T follicular helper cell (primary cell): Measurements from ENCODE around the gene TENM4.

Experiments
- DNase-seq: peaks from one replicate; pipeline ENCODE4 v3.0.0-alpha.2; 2020; ENCODE audit warnings: low read depth

Gene TENM4

GRCh38 chr11:78810559-78811009, 630.2 kb downstream of the TENM4 start:
- no peak for DNase-seq

DNA sequence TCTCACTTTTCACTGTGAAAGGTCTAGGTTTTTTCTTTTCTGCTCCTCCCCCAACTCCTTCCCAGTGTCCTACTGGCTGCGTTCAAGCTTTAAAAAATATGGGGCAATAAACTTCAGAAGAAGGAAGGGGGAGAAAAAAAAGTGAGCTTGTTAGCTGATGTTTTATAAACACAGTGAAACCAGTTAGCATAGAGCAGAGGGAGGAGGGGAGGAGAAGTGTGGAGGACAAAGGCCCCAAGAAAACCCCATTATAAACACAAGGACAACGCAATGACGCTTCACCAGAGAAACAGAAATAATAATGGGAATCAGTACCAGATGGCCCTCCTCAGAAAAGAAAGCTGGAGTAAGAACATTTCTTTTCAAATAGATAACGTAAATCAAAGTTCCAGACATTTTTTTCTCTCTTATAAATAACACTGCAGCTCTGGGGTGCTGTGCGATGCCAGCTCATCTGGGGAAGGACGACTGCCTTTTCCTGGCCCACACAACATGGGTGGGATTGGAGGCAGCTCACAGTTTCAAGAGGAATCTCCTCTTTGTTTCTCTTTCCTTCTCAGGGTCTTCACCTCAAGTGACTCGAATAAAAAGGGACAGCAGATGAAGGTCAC, 630.8 kb downstream of the TENM4 start:
- DNase-seq = no peak

- DNase-seq = no peak
Measured at GRCh38 chr11:78808923-78809322, 631.9 kb downstream of the TENM4 start.

DNA sequence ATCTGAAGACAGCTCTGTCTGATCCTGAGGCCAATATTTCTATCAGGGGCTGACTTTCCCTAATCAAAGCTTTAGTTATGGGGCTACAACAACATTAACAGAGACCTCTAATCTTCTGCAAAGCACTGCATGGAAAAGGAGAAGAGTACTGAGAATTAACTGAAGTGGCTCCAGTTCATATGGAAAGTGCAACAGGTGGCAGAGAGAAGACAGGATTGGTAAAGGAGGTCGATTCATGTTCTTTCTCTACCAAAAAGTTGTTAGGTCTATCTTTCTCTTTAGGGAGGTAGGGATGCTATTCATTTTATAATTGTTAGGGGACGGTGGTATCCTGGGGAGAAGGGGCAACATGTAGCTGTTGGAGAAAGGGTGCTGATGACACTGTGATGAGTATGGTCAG, 633.5 kb downstream of the TENM4 start:
- no peak for DNase-seq

- DNase-seq = no peak
Measured at GRCh38 chr11:78806214-78807004, 634.4 kb downstream of the TENM4 start.

DNA sequence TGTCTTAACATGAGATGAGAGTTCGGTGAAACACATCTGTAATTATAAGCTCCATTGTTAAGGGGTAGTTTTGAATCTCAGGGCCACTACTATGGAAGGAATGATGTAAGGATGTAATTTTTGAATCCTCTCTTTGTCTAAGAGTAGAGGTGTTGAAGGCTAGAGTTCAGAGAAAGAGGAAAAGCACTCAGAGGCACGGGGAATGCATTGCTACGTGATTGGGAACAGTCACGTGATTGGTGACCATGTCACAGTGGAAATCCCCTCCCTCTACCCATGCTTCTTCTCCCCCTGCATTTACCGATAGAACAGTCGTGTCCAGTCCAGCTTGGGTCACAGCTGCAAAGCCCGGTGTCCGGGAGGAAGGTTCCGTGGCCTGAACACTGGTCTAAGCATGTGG, 635.8 kb downstream of the TENM4 start:
- no peak for DNase-seq

- DNase-seq = no peak
Measured at GRCh38 chr11:78803995-78804394, 636.8 kb downstream of the TENM4 start.

DNA sequence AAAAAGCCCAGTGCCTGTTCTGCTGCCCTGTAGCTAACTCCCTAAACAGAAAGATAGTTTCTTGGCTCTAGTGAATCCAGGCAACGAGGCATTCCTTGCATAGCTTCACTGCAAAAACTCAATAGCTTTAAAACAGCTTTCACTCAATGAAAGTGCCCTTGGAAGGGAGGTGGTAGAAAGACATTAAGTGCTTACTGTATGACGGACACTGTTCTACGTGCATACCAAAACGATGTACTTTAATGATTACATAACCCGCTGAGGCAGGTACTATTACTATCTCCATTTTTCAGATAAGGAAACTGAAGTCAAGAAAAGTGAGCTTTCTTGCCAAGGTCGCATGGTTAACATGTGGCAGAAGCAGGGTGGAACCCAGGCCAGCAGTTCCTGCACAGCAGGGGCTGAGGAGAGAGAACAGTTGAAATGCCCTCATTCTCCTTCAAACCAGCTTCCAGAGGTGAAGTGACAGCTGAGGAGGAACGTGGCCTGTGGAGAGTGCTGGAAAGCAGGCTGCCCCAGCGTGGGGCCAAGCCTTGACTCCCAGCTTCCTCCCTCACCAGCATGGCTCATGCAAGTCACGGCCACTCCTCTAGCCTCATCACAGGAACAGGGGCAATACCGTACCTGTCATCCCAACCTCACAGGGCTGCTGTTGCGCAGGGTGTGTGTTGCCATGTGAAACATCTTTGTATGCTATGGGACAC, 638.6 kb downstream of the TENM4 start:
- DNase-seq = no peak

DNA sequence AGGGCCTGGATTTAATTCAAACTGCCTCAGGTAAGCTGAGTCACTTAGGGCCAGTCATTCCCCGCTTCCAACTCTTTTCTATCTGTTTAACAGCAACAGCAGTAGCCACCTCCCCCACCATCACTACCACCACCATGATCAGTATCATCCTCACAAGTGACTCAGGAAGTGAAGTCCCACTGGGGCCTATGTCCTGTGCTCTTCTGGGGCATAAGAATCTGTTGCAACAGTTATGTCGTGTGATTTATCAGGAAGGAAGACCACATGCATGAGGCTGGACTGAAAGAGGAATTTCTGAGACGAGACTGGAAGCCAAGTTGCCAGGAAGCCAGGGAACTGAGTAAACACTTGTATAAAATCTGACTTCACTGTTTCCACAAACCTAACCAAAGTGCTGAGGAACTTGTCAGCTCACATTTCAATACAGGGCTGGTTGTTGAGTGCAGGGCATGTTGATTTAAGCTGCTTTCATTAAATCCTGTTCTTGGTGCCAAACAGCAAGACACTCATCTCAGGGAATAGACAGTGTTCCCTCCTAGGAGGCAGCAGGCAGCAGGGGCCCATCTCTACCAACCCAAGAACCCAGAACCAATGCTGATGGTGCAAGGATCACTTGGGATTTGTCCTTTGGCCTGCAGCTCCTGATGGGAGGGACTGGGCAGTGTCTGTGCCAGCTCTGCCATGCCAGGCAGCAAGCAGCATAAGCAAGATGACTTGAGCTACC, 639.5 kb downstream of the TENM4 start:
- no peak for DNase-seq

GRCh38 chr11:78800756-78801155, 640.1 kb downstream of the TENM4 start:
- no peak for DNase-seq

GRCh38 chr11:78800096-78800690, 640.6 kb downstream of the TENM4 start:
- DNase-seq = no peak

- peak; percentile 6 for DNase-seq
Measured at GRCh38 chr11:78798663-78799062, 642.2 kb downstream of the TENM4 start.

DNA sequence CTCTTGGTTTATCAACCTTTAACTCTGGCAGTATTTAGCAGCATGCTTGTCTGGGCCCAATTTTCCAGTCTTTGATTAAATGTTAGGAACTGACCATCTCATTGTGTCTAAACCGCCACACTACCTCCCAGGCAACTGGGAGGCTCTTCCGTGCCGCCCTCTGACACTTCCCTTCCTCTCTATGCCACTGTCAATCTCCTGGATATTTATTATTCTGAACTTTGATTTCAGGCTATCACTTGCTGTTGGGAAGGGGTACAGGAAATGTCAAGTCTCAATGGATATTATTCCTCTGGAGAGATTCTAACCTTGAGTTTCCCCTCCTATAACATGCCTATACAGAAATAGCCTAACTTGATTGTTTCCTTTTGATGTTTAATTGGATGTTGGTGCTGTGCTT, 643.3 kb downstream of the TENM4 start:
- no peak for DNase-seq

GRCh38 chr11:78796956-78797355, 643.9 kb downstream of the TENM4 start:
- DNase-seq = no peak

GRCh38 chr11:78795621-78796261, 645.1 kb downstream of the TENM4 start:
- DNase-seq = no peak

- DNase-seq = no peak
Measured at GRCh38 chr11:78791964-78792363, 648.9 kb downstream of the TENM4 start.

DNA sequence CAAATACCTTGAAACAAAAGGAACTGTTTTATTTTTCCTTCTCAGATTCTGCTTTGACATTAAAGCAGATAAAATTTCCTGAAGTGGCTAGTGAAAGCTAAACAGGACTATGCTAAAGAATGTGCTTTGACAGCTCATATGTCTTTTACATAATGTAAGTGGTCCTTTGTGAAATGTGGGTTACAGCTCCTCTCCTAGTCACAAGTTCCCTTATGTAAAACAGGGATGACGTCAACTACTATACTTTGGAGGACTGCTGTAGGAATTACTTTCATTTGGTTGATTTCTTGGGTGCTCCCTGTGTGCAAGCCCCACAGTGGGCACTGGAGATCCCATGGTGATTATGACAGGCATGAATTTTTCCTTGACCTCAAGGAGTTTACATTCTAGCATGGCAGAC, 649.6 kb downstream of the TENM4 start:
- DNase-seq = no peak

DNA sequence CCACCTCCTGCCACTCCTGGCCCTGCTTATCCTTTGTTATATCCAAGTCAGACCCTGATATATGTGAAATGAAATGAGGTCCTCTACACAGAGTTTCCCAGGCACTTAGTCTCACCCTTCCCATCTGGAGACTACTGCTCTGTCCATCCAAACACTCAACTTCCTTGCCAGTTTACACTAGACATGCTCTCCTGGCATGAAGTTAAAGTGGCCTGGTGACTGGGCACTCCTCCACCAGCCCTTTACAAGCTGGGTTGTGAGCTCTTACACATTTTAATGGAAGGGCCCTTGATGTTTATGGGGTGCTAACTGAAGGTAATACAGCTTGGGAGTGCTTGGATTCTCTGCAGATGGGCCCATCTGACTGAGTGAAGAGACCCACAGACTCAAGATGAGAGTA, 650.0 kb downstream of the TENM4 start:
- DNase-seq = no peak

GRCh38 chr11:78789375-78789774, 651.5 kb downstream of the TENM4 start:
- DNase-seq = no peak

DNA sequence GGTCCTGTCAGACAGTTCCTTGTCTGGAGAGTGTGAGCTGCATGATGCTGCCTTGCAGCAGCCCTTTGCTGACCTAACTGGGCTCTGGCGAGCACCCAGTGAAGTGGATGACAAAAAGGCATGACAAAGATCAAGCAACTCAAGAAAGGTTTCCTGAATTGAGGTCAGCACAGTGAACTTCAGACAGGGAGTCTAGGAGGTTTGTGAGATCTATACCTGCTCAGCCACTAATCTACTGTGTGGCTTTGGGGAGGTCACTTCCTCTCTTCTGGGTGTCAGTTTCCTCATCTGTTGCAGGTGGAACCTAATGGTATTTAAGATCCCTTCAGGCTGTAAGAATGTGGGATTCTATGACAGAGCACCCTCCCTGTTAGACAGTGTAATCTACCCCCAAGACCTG, 652.3 kb downstream of the TENM4 start:
- no peak for DNase-seq

DNA sequence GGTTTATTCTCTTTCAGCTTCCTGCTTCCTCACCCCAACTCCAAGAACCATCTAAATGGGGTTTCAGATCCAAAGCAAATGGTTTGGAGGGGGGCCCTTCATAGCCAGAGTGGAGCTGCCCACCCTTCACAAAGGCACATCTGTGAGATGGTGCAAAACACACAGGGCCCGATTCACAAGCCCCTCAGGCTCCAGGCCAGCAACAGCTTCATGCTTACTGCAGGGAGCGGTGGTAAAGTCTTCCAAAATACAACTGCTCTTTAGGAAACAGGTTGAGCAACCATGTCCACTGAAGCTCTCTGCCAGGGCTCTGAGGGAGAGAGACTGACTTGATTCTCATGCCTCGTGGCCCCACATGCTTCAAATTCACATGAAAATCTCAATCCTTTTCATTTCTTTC, 653.1 kb downstream of the TENM4 start:
- no peak for DNase-seq
